ENCODE results near the gene SNRK.

DNA sequence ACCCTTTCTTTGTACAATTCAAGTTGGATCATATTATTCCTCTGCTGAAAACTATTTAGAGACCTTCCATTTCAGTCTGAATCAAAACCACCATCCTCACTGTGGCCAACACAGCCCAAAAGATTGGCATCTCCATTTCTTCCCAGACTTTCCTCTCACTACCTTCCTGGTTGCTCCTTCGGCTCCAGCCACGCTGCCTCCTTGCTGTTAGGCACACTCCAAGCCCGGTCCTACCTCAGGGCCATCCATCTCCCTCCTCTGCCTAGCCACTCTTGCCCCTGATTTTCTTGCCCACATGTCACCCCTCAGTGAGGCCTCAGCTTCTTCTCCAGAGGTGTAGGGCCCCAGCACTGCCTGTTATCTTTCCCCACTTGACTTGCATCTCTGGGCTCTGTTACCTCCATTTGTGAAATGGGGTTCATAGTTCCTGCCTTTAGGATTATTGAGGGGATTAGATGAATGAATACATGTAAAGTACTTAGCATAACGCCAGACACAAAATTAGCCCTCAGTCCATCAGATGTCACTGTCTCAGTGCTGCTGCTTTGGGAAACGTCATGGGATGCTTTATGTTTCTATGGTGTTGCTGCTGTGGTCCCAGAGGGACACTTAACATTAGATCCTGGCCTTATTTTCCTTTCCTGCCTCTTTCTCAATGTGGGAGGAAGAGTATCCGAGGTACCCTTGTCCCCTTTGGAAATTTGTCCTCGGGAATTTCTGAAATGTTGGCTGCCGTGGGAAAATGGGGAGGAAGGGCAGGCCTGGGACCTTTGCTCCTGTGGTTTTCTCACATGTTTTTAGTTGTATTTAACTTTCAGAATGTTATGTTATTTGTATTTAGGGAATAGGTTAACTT is 31.3 kb downstream of the SNRK start:
- TF ChIP-seq, protein P1, sequence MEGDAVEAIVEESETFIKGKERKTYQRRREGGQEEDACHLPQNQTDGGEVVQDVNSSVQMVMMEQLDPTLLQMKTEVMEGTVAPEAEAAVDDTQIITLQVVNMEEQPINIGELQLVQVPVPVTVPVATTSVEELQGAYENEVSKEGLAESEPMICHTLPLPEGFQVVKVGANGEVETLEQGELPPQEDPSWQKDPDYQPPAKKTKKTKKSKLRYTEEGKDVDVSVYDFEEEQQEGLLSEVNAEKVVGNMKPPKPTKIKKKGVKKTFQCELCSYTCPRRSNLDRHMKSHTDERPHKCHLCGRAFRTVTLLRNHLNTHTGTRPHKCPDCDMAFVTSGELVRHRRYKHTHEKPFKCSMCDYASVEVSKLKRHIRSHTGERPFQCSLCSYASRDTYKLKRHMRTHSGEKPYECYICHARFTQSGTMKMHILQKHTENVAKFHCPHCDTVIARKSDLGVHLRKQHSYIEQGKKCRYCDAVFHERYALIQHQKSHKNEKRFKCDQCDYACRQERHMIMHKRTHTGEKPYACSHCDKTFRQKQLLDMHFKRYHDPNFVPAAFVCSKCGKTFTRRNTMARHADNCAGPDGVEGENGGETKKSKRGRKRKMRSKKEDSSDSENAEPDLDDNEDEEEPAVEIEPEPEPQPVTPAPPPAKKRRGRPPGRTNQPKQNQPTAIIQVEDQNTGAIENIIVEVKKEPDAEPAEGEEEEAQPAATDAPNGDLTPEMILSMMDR (conservative IDR thresholded peaks at IDR 0.05; ENCODE audit: low read depth in 2 of 2), result no peak
- TF ChIP-seq CREB1 (CRISPR knock-in tag; IDR thresholded peaks at IDR 0.05; ENCODE audit: low read depth) (no peak), ZNF114 (CRISPR knock-in tag; IDR thresholded peaks at IDR 0.05) (no peak), EZH2phosphoT487 (IDR thresholded peaks at IDR 0.05; ENCODE audit: unreplicated experiment) (no peak), POLR2AphosphoS5 (IDR thresholded peaks at IDR 0.05; ENCODE audit: low read depth) (no peak), JUNB (IDR thresholded peaks at IDR 0.05; ENCODE audit: unreplicated experiment) (no peak), NANOG (IDR thresholded peaks at IDR 0.05; ENCODE audit: borderline replicate concordance) (no peak), EZH2 (IDR thresholded peaks at IDR 0.05; ENCODE audit: low read depth, unreplicated experiment) (no peak), STAT1 (IDR thresholded peaks at IDR 0.05; ENCODE audit: unreplicated experiment) (no peak), ZNF331 (CRISPR knock-in tag; IDR thresholded peaks at IDR 0.05; ENCODE audit: low read depth) (no peak)
- TF ChIP-seq, protein P2, sequence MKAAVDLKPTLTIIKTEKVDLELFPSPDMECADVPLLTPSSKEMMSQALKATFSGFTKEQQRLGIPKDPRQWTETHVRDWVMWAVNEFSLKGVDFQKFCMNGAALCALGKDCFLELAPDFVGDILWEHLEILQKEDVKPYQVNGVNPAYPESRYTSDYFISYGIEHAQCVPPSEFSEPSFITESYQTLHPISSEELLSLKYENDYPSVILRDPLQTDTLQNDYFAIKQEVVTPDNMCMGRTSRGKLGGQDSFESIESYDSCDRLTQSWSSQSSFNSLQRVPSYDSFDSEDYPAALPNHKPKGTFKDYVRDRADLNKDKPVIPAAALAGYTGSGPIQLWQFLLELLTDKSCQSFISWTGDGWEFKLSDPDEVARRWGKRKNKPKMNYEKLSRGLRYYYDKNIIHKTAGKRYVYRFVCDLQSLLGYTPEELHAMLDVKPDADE (IDR thresholded peaks at IDR 0.05), result no peak
- TF ChIP-seq, protein P3, sequence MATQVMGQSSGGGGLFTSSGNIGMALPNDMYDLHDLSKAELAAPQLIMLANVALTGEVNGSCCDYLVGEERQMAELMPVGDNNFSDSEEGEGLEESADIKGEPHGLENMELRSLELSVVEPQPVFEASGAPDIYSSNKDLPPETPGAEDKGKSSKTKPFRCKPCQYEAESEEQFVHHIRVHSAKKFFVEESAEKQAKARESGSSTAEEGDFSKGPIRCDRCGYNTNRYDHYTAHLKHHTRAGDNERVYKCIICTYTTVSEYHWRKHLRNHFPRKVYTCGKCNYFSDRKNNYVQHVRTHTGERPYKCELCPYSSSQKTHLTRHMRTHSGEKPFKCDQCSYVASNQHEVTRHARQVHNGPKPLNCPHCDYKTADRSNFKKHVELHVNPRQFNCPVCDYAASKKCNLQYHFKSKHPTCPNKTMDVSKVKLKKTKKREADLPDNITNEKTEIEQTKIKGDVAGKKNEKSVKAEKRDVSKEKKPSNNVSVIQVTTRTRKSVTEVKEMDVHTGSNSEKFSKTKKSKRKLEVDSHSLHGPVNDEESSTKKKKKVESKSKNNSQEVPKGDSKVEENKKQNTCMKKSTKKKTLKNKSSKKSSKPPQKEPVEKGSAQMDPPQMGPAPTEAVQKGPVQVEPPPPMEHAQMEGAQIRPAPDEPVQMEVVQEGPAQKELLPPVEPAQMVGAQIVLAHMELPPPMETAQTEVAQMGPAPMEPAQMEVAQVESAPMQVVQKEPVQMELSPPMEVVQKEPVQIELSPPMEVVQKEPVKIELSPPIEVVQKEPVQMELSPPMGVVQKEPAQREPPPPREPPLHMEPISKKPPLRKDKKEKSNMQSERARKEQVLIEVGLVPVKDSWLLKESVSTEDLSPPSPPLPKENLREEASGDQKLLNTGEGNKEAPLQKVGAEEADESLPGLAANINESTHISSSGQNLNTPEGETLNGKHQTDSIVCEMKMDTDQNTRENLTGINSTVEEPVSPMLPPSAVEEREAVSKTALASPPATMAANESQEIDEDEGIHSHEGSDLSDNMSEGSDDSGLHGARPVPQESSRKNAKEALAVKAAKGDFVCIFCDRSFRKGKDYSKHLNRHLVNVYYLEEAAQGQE (IDR thresholded peaks at IDR 0.05; ENCODE audit: unreplicated experiment), result no peak
- TF ChIP-seq, protein P4, sequence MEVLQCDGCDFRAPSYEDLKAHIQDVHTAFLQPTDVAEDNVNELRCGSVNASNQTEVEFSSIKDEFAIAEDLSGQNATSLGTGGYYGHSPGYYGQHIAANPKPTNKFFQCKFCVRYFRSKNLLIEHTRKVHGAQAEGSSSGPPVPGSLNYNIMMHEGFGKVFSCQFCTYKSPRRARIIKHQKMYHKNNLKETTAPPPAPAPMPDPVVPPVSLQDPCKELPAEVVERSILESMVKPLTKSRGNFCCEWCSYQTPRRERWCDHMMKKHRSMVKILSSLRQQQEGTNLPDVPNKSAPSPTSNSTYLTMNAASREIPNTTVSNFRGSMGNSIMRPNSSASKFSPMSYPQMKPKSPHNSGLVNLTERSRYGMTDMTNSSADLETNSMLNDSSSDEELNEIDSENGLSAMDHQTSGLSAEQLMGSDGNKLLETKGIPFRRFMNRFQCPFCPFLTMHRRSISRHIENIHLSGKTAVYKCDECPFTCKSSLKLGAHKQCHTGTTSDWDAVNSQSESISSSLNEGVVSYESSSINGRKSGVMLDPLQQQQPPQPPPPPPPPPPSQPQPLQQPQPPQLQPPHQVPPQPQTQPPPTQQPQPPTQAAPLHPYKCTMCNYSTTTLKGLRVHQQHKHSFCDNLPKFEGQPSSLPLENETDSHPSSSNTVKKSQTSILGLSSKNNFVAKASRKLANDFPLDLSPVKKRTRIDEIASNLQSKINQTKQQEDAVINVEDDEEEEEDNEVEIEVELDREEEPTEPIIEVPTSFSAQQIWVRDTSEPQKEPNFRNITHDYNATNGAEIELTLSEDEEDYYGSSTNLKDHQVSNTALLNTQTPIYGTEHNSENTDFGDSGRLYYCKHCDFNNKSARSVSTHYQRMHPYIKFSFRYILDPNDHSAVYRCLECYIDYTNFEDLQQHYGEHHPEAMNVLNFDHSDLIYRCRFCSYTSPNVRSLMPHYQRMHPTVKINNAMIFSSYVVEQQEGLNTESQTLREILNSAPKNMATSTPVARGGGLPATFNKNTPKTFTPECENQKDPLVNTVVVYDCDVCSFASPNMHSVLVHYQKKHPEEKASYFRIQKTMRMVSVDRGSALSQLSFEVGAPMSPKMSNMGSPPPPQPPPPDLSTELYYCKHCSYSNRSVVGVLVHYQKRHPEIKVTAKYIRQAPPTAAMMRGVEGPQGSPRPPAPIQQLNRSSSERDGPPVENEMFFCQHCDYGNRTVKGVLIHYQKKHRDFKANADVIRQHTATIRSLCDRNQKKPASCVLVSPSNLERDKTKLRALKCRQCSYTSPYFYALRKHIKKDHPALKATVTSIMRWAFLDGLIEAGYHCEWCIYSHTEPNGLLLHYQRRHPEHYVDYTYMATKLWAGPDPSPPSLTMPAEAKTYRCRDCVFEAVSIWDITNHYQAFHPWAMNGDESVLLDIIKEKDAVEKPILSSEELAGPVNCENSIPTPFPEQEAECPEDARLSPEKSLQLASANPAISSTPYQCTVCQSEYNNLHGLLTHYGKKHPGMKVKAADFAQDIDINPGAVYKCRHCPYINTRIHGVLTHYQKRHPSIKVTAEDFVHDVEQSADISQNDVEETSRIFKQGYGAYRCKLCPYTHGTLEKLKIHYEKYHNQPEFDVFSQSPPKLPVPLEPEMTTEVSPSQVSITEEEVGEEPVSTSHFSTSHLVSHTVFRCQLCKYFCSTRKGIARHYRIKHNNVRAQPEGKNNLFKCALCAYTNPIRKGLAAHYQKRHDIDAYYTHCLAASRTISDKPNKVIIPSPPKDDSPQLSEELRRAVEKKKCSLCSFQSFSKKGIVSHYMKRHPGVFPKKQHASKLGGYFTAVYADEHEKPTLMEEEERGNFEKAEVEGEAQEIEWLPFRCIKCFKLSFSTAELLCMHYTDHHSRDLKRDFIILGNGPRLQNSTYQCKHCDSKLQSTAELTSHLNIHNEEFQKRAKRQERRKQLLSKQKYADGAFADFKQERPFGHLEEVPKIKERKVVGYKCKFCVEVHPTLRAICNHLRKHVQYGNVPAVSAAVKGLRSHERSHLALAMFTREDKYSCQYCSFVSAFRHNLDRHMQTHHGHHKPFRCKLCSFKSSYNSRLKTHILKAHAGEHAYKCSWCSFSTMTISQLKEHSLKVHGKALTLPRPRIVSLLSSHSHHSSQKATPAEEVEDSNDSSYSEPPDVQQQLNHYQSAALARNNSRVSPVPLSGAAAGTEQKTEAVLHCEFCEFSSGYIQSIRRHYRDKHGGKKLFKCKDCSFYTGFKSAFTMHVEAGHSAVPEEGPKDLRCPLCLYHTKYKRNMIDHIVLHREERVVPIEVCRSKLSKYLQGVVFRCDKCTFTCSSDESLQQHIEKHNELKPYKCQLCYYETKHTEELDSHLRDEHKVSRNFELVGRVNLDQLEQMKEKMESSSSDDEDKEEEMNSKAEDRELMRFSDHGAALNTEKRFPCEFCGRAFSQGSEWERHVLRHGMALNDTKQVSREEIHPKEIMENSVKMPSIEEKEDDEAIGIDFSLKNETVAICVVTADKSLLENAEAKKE (CRISPR knock-in tag; IDR thresholded peaks at IDR 0.05), result no peak

Measured in GM23338 (cell line).